Metanephros (tissue), 1 donor: ENCODE data around the gene PRPS1L1. TPM values are rescaled to one million over a fixed set of nuclear protein-coding genes. Genes with fewer than 3 reads are reported as not detected.

ENCODE experiments used
- total RNA-seq: library from RNA; depleted of rRNA; stranded (reverse); fragments of >200 nt; gene quantifications from one replicate; pipeline ENCODE4 v1.2.3, GENCODE V29; 2014

PRPS1L1 gene
- not detected for total RNA-seq

GRCh38 chr7:18027628-18028027 is at the start of gene PRPS1L1:
TSS of gene PRPS1L1 (minus strand) at chr7:18027846.

Other genes with a start within 250 kb of the PRPS1L1 start
- gene SNX13, start 87.4 kb downstream of the PRPS1L1 start, total RNA-seq, result 56.0 TPM